ENCODE measurements around the gene ATG4C.

The ATG4C gene

DNA sequence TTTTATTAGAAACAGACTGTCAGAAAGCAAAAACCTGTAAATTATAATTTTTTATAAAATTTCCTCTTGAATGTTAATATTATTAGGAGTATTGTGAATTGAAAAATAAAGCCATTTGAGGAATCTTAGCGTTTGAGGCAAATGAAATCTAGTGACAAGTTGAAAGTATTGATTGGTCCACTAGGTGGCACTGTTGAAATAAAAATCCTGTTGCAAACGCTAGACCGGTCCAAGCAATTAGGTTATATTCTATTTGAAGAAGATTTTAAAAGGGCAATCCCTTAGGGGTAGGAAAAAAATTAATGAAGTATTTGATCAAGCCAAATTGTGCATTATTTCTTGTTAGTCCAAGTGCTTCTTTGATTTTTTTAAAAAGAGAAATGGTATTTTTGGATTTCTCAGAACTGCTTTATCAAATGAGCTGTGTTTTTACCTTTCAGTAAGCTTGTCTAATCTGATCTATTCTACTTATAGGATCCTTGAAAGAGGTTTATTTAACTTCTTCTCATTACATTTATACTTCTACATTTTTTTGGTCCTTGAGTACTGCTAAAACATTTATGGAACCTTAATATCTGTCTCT lies 57.7 kb downstream of the ATG4C start:
- TF ChIP-seq, protein P1, sequence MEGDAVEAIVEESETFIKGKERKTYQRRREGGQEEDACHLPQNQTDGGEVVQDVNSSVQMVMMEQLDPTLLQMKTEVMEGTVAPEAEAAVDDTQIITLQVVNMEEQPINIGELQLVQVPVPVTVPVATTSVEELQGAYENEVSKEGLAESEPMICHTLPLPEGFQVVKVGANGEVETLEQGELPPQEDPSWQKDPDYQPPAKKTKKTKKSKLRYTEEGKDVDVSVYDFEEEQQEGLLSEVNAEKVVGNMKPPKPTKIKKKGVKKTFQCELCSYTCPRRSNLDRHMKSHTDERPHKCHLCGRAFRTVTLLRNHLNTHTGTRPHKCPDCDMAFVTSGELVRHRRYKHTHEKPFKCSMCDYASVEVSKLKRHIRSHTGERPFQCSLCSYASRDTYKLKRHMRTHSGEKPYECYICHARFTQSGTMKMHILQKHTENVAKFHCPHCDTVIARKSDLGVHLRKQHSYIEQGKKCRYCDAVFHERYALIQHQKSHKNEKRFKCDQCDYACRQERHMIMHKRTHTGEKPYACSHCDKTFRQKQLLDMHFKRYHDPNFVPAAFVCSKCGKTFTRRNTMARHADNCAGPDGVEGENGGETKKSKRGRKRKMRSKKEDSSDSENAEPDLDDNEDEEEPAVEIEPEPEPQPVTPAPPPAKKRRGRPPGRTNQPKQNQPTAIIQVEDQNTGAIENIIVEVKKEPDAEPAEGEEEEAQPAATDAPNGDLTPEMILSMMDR (conservative IDR thresholded peaks at IDR 0.05) = peak; percentile 85
- no peak for TF ChIP-seq ZFX (IDR thresholded peaks at IDR 0.05)
- H3K27ac ChIP-seq = no peak overlapping the region

DNA sequence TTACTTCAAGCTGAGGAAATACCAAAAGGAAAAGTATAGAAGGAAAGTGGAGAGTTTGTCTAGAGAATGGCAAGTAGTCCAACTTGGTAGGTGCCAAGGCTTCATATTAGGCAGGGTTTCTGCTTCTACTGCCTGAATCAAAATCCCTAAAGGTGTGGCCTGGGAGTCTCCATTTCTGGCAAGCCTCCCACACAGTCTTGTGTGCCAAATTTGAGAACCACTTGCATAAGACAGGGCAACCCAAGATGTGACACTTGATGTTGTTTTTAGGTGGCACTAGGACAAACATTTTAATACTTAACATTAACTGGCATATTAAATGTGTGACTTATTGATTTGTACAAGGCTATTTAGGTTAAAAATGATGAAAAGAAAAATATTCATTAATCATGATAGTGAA lies 60.1 kb downstream of the ATG4C start:
- TF ChIP-seq, protein P1 (conservative IDR thresholded peaks at IDR 0.05) = no peak
- TF ChIP-seq ZFX (IDR thresholded peaks at IDR 0.05) = no peak
- H3K27ac ChIP-seq = no peak overlapping the region

DNA sequence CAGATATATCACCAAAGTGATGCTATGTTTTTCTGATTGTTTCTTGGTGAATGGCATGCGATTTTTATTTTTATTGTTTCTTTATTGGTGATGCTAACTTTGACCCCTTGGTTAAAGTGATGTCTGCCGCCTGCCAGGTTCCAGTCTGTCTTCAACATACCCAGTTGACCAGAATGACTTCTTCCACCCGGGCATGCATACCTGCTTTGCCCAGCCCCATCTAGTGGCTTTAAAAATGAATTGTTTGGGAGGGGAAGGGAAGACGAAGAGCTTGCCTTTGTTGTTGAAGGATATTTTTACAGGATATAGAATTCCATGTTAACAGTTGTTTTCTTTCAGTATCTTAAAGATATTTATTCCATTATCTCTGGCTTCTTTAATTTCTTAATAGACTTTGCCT lies 65.1 kb downstream of the ATG4C start:
- no peak for TF ChIP-seq ZFX (IDR thresholded peaks at IDR 0.05)
- TF ChIP-seq, protein P1 (conservative IDR thresholded peaks at IDR 0.05) = peak; percentile 76
- H3K27ac ChIP-seq = no peak overlapping the region

DNA sequence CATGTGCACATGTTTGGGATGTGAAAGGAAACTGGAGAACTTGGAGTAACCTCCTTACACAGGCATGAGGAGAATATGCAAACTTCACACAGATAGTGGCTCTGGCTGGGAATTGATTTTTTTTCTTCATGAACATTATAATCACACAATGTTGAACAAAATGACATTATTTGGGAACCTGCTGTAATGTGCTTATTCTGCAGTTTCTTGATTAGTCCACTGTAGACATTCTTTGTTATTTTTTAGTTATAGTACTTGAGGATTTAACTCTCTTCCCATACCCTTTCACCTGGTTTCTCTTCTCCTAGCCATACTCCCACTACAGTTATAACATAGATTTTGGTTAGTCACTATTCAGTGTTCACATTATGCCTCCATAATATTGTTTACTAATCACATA lies 68.3 kb downstream of the ATG4C start:
- TF ChIP-seq, protein P1 (conservative IDR thresholded peaks at IDR 0.05) = no peak
- TF ChIP-seq ZFX (IDR thresholded peaks at IDR 0.05) = no peak

DNA sequence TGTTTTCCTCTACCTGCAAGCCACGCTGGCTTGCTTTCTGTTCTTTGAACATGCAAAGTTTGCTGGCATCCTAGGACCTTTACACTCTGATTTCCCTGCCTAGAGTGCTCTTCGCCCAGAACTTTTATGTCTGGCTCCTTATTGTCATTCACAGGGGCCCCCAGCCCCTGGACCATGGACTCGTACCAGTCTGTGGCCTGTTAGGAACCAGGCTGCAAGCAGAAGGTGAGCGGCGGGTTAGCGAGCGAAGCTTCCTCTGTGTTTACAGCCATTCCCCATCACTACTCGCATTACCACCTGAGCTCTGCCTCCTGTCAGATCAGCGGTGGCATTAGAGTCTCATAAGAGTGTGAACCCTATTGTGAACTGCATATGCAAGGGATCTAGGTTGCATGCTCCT lies 73.0 kb downstream of the ATG4C start:
- no peak overlapping the region for H3K27ac ChIP-seq
- TF ChIP-seq ZFX (IDR thresholded peaks at IDR 0.05) = no peak
- TF ChIP-seq, protein P1 (conservative IDR thresholded peaks at IDR 0.05) = no peak

More for the DNA sequence above, 68.3 kb downstream of the ATG4C start:
- no peak overlapping the region for H3K27ac ChIP-seq

DNA sequence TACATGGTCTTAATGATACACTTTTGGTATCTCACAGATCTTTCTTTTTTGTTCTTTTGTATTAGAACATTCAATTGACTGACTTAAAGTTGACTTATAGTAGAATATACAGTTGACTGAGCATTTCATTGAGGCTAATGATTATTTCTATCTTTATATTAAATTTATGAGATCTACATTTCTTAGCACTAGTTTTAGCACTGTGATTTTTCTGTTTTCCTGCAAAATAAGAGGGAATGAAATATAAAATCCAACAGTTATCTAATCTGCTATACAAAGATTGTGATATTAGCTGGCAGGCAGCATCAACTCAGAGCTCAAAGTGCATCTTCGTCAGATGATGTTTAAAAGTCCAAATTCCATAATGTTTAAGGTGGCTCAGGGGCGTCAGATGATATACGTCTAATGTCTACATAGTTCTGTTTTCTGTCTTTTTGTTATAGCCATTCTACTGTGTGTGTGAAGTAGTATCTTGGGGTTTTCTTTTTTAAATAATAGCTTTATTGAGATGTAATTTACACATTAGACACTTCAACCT lies 85.4 kb downstream of the ATG4C start:
- no peak overlapping the region for H3K27ac ChIP-seq
- TF ChIP-seq, protein P1 (conservative IDR thresholded peaks at IDR 0.05) = no peak
- no peak for TF ChIP-seq ZFX (IDR thresholded peaks at IDR 0.05)

DNA sequence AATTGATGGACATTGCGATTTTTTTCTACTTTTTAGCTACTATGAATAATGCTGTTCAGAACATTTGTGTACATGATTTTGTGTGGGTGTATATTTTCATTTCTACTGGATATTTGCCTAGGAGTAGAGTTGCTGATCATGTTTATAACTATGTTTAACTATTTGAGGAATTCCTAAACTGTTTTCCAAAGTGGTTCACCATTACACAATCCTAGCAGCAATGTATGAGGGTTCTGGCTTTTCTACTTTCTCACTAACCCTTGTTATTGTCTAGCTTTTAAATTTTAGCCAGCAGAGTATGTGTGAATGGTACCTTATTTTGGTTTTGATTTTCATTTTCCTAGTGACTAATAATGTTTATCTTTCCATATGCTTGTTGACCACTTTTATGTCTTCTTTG lies 86.2 kb downstream of the ATG4C start:
- no peak overlapping the region for H3K27ac ChIP-seq
- TF ChIP-seq, protein P1 (conservative IDR thresholded peaks at IDR 0.05) = no peak
- no peak for TF ChIP-seq ZFX (IDR thresholded peaks at IDR 0.05)
